Activated T-helper 17 cell treated with anti-CD3 and anti-CD28 coated beads, Interleukin-2, amount 50 U/mL, for 72 hours (primary cell): ENCODE data around the gene DHRS11. TPM values are rescaled to one million over a fixed set of nuclear protein-coding genes. Genes with fewer than 3 reads are reported as not detected.

Experiments
- ATAC-seq: fragments of 150-1000 bp; cut with Tn5 transposase; replicated peaks from 2 replicates; pipeline ENCODE4 v1.10.0; 2021; ENCODE audit warnings: mild to moderate bottlenecking, moderate library complexity
- H3K27ac Mint-ChIP-seq: one replicate; pipeline ENCODE4 v1.8.0; 2022; ENCODE audit warnings: mixed read lengths
- H3K27me3 Mint-ChIP-seq: one replicate; pipeline ENCODE4 v1.8.0; 2022; ENCODE audit warnings: mixed read lengths
- H3K36me3 Mint-ChIP-seq: one replicate; pipeline ENCODE4 v1.8.0; 2022; ENCODE audit warnings: low read depth, mild to moderate bottlenecking, mixed read lengths
- H3K4me1 Mint-ChIP-seq: one replicate; pipeline ENCODE4 v1.8.0; 2022; ENCODE audit warnings: mixed read lengths
- H3K4me3 Mint-ChIP-seq: one replicate; pipeline ENCODE4 v1.8.0; 2022; ENCODE audit warnings: mild to moderate bottlenecking, mixed read lengths
- H3K9me3 Mint-ChIP-seq: one replicate; pipeline ENCODE4 v1.8.0; 2022; ENCODE audit warnings: mixed read lengths
- total RNA-seq, 2 donors: library from RNA; stranded (reverse); gene quantifications; one replicate each; pipeline ENCODE4 v1.2.3, GENCODE V29; 2022

DHRS11 gene
- total RNA-seq, result 1 to 10 TPM; 3.8 to 6.4 TPM

- H3K4me3 Mint-ChIP-seq, result peak within 1 kb of the TSS; percentile 72
Measured at GRCh38 chr17:36591434-36592315, at the start of gene DHRS11. Gene DHRS11 (plus strand): TSS chr17:36591879. CDS start chr17:36592010, 131 bp downstream.

GRCh38 chr17:36542755-36543154 is 48.9 kb upstream of the DHRS11 start:
- no peaks in the 10 kb centered on the region for H3K9me3 Mint-ChIP-seq
- H3K4me3 Mint-ChIP-seq, result peak overlapping the region; percentile 96
- peaks cover 9% of the 10 kb centered on the region for H3K4me1 Mint-ChIP-seq
- no peak overlapping the region for H3K27ac Mint-ChIP-seq
- no peaks in the 10 kb centered on the region for H3K27me3 Mint-ChIP-seq
- no peak for ATAC-seq
- H3K36me3 Mint-ChIP-seq, result peaks cover 64% of the 10 kb centered on the region

More at GRCh38 chr17:36591434-36592315, at the start of gene DHRS11:
- H3K4me1 Mint-ChIP-seq, result peaks cover 15% of the 10 kb centered on the region
- ATAC-seq, result peak; percentile 98
- H3K27me3 Mint-ChIP-seq, result no peaks in the 10 kb centered on the region
- peaks cover 40% of the 10 kb centered on the region for H3K36me3 Mint-ChIP-seq
- no peaks in the 10 kb centered on the region for H3K9me3 Mint-ChIP-seq
- peak within 1 kb of the TSS; percentile 75 for H3K27ac Mint-ChIP-seq

- no peak for ATAC-seq
- Mint-ChIP-seq H3K27ac (peak overlapping the region; percentile 99), H3K4me1 (peaks cover 11% of the 10 kb centered on the region), H3K4me3 (peak overlapping the region; percentile 96), H3K36me3 (peaks cover 63% of the 10 kb centered on the region), H3K27me3 (no peaks in the 10 kb centered on the region), H3K9me3 (no peaks in the 10 kb centered on the region)
Measured at GRCh38 chr17:36544044-36544306, 47.7 kb upstream of the DHRS11 start.

GRCh38 chr17:36544307-36545076 is 47.2 kb upstream of the DHRS11 start, which contains the start of gene GGNBP2:
Gene GGNBP2 (plus strand): TSS chr17:36544919. CDS start chr17:36545725, 806 bp downstream.
- no peaks in the 10 kb centered on the region for H3K27me3 Mint-ChIP-seq
- peak; percentile 72 for ATAC-seq
- peak within 1 kb of the TSS; percentile 96 for H3K4me3 Mint-ChIP-seq
- H3K4me1 Mint-ChIP-seq, result peaks cover 11% of the 10 kb centered on the region
- H3K9me3 Mint-ChIP-seq, result no peaks in the 10 kb centered on the region
- H3K27ac Mint-ChIP-seq, result peak within 1 kb of the TSS; percentile 99
- H3K36me3 Mint-ChIP-seq, result peaks cover 65% of the 10 kb centered on the region

GRCh38 chr17:36545077-36545464 is 46.6 kb upstream of the DHRS11 start:
- H3K27ac Mint-ChIP-seq, result peak overlapping the region; percentile 99
- no peaks in the 10 kb centered on the region for H3K9me3 Mint-ChIP-seq
- peak overlapping the region; percentile 96 for H3K4me3 Mint-ChIP-seq
- peaks cover 65% of the 10 kb centered on the region for H3K36me3 Mint-ChIP-seq
- no peak for ATAC-seq
- H3K27me3 Mint-ChIP-seq, result no peaks in the 10 kb centered on the region
- peaks cover 6% of the 10 kb centered on the region for H3K4me1 Mint-ChIP-seq

- Mint-ChIP-seq H3K27ac (peak overlapping the region; percentile 99), H3K27me3 (no peaks in the 10 kb centered on the region), H3K36me3 (peaks cover 65% of the 10 kb centered on the region), H3K4me1 (peaks cover 8% of the 10 kb centered on the region), H3K4me3 (peak overlapping the region; percentile 96), H3K9me3 (no peaks in the 10 kb centered on the region)
- peak; percentile 75 for ATAC-seq
Measured at GRCh38 chr17:36545465-36546417, 45.9 kb upstream of the DHRS11 start.

GRCh38 chr17:36546418-36547093 is 45.1 kb upstream of the DHRS11 start:
- H3K27ac Mint-ChIP-seq, result peak overlapping the region; percentile 99
- peaks cover 64% of the 10 kb centered on the region for H3K36me3 Mint-ChIP-seq
- ATAC-seq, result no peak
- no peaks in the 10 kb centered on the region for H3K27me3 Mint-ChIP-seq
- no peaks in the 10 kb centered on the region for H3K9me3 Mint-ChIP-seq
- H3K4me1 Mint-ChIP-seq, result peaks cover 12% of the 10 kb centered on the region
- H3K4me3 Mint-ChIP-seq, result peak overlapping the region; percentile 96

GRCh38 chr17:36547776-36548175 is 43.9 kb upstream of the DHRS11 start:
- ATAC-seq, result no peak
- Mint-ChIP-seq H3K4me3 (peak overlapping the region; percentile 96), H3K36me3 (peaks cover 70% of the 10 kb centered on the region), H3K9me3 (no peaks in the 10 kb centered on the region), H3K27me3 (no peaks in the 10 kb centered on the region), H3K27ac (peak overlapping the region; percentile 99), H3K4me1 (peaks cover 16% of the 10 kb centered on the region)

GRCh38 chr17:36550491-36551417 is 40.9 kb upstream of the DHRS11 start:
- H3K27me3 Mint-ChIP-seq, result no peaks in the 10 kb centered on the region
- peaks cover 25% of the 10 kb centered on the region for H3K4me1 Mint-ChIP-seq
- H3K9me3 Mint-ChIP-seq, result no peaks in the 10 kb centered on the region
- H3K36me3 Mint-ChIP-seq, result peaks cover 86% of the 10 kb centered on the region
- H3K4me3 Mint-ChIP-seq, result peak overlapping the region; percentile 58
- peak; percentile 22 for ATAC-seq
- peak overlapping the region; percentile 75 for H3K27ac Mint-ChIP-seq

- H3K27ac Mint-ChIP-seq, result peak overlapping the region; percentile 36
- ATAC-seq, result no peak
- H3K9me3 Mint-ChIP-seq, result no peaks in the 10 kb centered on the region
- peaks cover 23% of the 10 kb centered on the region for H3K4me1 Mint-ChIP-seq
- H3K4me3 Mint-ChIP-seq, result peak overlapping the region; percentile 58
- peaks cover 87% of the 10 kb centered on the region for H3K36me3 Mint-ChIP-seq
- no peaks in the 10 kb centered on the region for H3K27me3 Mint-ChIP-seq
Measured at GRCh38 chr17:36553459-36553858, 38.2 kb upstream of the DHRS11 start.

- peaks cover 13% of the 10 kb centered on the region for H3K4me1 Mint-ChIP-seq
- no peaks in the 10 kb centered on the region for H3K9me3 Mint-ChIP-seq
- H3K4me3 Mint-ChIP-seq, result no peak overlapping the region
- H3K36me3 Mint-ChIP-seq, result peaks cover 99% of the 10 kb centered on the region
- H3K27me3 Mint-ChIP-seq, result no peaks in the 10 kb centered on the region
- no peak overlapping the region for H3K27ac Mint-ChIP-seq
- no peak for ATAC-seq
Measured at GRCh38 chr17:36566081-36566480, 25.6 kb upstream of the DHRS11 start.

- Mint-ChIP-seq H3K27me3 (no peaks in the 10 kb centered on the region), H3K4me3 (no peak overlapping the region), H3K36me3 (peaks cover 94% of the 10 kb centered on the region), H3K4me1 (peaks cover 4% of the 10 kb centered on the region), H3K9me3 (no peaks in the 10 kb centered on the region), H3K27ac (no peak overlapping the region)
- no peak for ATAC-seq
Measured at GRCh38 chr17:36575028-36575427, 16.7 kb upstream of the DHRS11 start.

GRCh38 chr17:36576793-36577192 is 14.9 kb upstream of the DHRS11 start:
- no peak for ATAC-seq
- Mint-ChIP-seq H3K9me3 (no peaks in the 10 kb centered on the region), H3K4me3 (no peak overlapping the region), H3K27ac (no peak overlapping the region), H3K4me1 (peaks cover 4% of the 10 kb centered on the region), H3K27me3 (no peaks in the 10 kb centered on the region), H3K36me3 (peaks cover 95% of the 10 kb centered on the region)
